HCT116 (cell line): Measurements from ENCODE around the gene WDR59. TPM values are rescaled to one million over a fixed set of nuclear protein-coding genes. Genes with fewer than 3 reads are reported as not detected.

Experiments used
- ATAC-seq: fragments of 200-7000 bp; cut with Tn5 transposase; 2 replicates; pipeline ENCODE4 v1.9.1; 2020; ENCODE audit warnings: mild to moderate bottlenecking, moderate library complexity
- BruUV-seq: library from RNA; stranded (reverse); fragments of 400-500 nt; replicated peaks from 2 replicates; lab custom pipeline; 2021; lab: Mats Ljungman, UMichigan
- CTCF ChIA-PET: fragments of 300-600 bp; sonication (Branson Sonifier 250); formaldehyde crosslinking; loops from one replicate; lab custom pipeline; 2021; ENCODE audit warnings: antibody characterized with exemption; lab: Charles Lee
- POLR2A ChIA-PET: fragments of 300-600, 350-600 bp; sonication (Branson Sonifier 250); formaldehyde crosslinking; loops from one replicate; lab custom pipeline; 2021; ENCODE audit warnings: antibody characterized with exemption; lab: Charles Lee
- RAD21 ChIA-PET, 2 experiments: fragments of 300-600 bp; sonication (Branson Sonifier 250); formaldehyde crosslinking; loops; one replicate each; lab custom pipeline; 2023; ENCODE audit warnings: low total read pairs in 2 of 2; ENCODE audit not compliant: uncharacterized antibody in 2 of 2, unreplicated experiment in 2 of 2, low non-redundant PET in 1 of 2; lab: Charles Lee
- DNase-seq: peaks from one replicate; pipeline ENCODE4 v3.0.0-alpha.2; 2010; ENCODE audit warnings: low read depth, low spot score
- H2AFZ ChIP-seq: fragments of 200-600 bp; shearing (Covaris generic), sonication (generic); 2 replicates; pipeline ENCODE4 v1.6.1; 2017; ENCODE audit warnings: low read depth, mixed run types, mixed read lengths, antibody characterized with exemption, low read length; ENCODE audit not compliant: poor library complexity, severe bottlenecking
- H3K27ac ChIP-seq: 2 replicates; pipeline ENCODE4 v1.5.1; 2012; ENCODE audit warnings: low read depth, low read length
- H3K27me3 ChIP-seq: fragments of 200-600 bp; sonication (generic); 2 replicates; pipeline ENCODE4 v1.6.1; 2016; ENCODE audit warnings: mixed run types, low read length, mixed read lengths; ENCODE audit not compliant: insufficient read depth
- H3K36me3 ChIP-seq, 2 experiments: fragments of 200-500 bp in 1 of 2; fragments of 200-600 bp in 1 of 2; sonication (Bioruptor generic) in 1 of 2; sonication (generic) in 1 of 2; 2 replicates each; pipeline versions ENCODE4 v1.5.1 to v1.6.1; 2014 to 2016; ENCODE audit warnings: low read length in 2 of 2, inconsistent platforms in 1 of 2, mixed read lengths in 1 of 2, mixed run types in 1 of 2; ENCODE audit not compliant: insufficient read depth in 2 of 2, control insufficient read depth in 1 of 2
- H3K4me1 ChIP-seq, 2 experiments: fragments of 200-600 bp in 1 of 2; sonication (generic) in 1 of 2; 2 replicates each; pipeline versions ENCODE4 v1.5.1 to v1.6.1; 2012 to 2017; ENCODE audit warnings: low read length in 2 of 2, inconsistent platforms in 1 of 2, mild to moderate bottlenecking in 1 of 2, mixed read lengths in 1 of 2, mixed run types in 1 of 2, moderate library complexity in 1 of 2; ENCODE audit not compliant: insufficient read depth in 2 of 2, control insufficient read depth in 1 of 2
- H3K4me2 ChIP-seq: fragments of 200-600 bp; sonication (generic); 2 replicates; pipeline ENCODE4 v1.6.1; 2017; ENCODE audit warnings: mixed run types, low read length, mixed read lengths
- H3K4me3 ChIP-seq, 2 experiments: fragments of 200-600 bp in 1 of 2; sonication (generic) in 1 of 2; replicated peaks in 1 of 2; 2 replicates each; pipeline ENCODE4 v1.5.1; 2011 to 2016; ENCODE audit warnings: low read length in 2 of 2, control low read depth in 1 of 2, low read depth in 1 of 2, mild to moderate bottlenecking in 1 of 2, mixed read lengths in 1 of 2, mixed run types in 1 of 2
- H3K79me2 ChIP-seq: fragments of 200-600 bp; sonication (generic); 2 replicates; pipeline ENCODE4 v1.6.1; 2017; ENCODE audit warnings: mild to moderate bottlenecking, mixed run types, low read length, moderate library complexity, mixed read lengths; ENCODE audit not compliant: insufficient read depth
- H3K9ac ChIP-seq: fragments of 200-600 bp; sonication (generic); 2 replicates; pipeline ENCODE4 v1.6.1; 2016; ENCODE audit warnings: low read length, mixed read lengths
- H3K9me2 ChIP-seq: fragments of 200-600 bp; sonication (generic), shearing (Covaris generic); 2 replicates; pipeline ENCODE4 v1.6.1; 2017; ENCODE audit warnings: mixed run types, mild to moderate bottlenecking, moderate library complexity; ENCODE audit not compliant: insufficient read depth
- H3K9me3 ChIP-seq, 2 experiments: fragments of 200-500 bp in 1 of 2; fragments of 200-600 bp in 1 of 2; sonication (Bioruptor generic) in 1 of 2; sonication (generic) in 1 of 2; 2 replicates each; pipeline ENCODE4 v1.6.1; 2014 to 2017; ENCODE audit warnings: low read length in 2 of 2, mixed read lengths in 2 of 2, inconsistent platforms in 1 of 2, low read depth in 1 of 2, mild to moderate bottlenecking in 1 of 2, mixed run types in 1 of 2, moderate library complexity in 1 of 2; ENCODE audit not compliant: control insufficient read depth in 1 of 2, insufficient read depth in 1 of 2
- H4K20me1 ChIP-seq: fragments of 200-600 bp; sonication (generic), shearing (Covaris generic); 2 replicates; pipeline ENCODE4 v1.6.1; 2017; ENCODE audit warnings: mixed run types, mild to moderate bottlenecking, moderate library complexity; ENCODE audit not compliant: insufficient read depth
- ATF3 ChIP-seq: IDR thresholded peaks from 2 replicates; pipeline ENCODE4 v1.6.1; 2012
- CTCF ChIP-seq, 3 experiments: fragments of 200-600 bp in 1 of 3; sonication (generic) in 1 of 3; IDR thresholded peaks in 2 of 3; conservative IDR thresholded peaks in 1 of 3; 2 replicates each; pipeline ENCODE4 v1.5.1; 2012 to 2017; ENCODE audit warnings: low read depth in 2 of 3, low read length in 2 of 3, antibody characterized with exemption in 1 of 3, borderline replicate concordance in 1 of 3, control low read depth in 1 of 3, mild to moderate bottlenecking in 1 of 3, mixed read lengths in 1 of 3, mixed run types in 1 of 3, moderate library complexity in 1 of 3; ENCODE audit not compliant: insufficient read depth in 1 of 3
- EGR1 ChIP-seq: IDR thresholded peaks from 2 replicates; pipeline ENCODE4 v1.6.1; 2012; ENCODE audit warnings: low read depth
- EZH2 ChIP-seq: fragments of 200-600 bp; sonication (generic); IDR thresholded peaks from 2 replicates; pipeline ENCODE4 v1.6.1; 2017; ENCODE audit warnings: antibody characterized with exemption, mixed run types
- EZH2phosphoT487 ChIP-seq: fragments of 200-600 bp; IDR thresholded peaks from 2 replicates; pipeline ENCODE4 v1.6.1; 2018; ENCODE audit warnings: antibody characterized with exemption, borderline replicate concordance
- POLR2A ChIP-seq: IDR thresholded peaks from 2 replicates; pipeline ENCODE4 v1.7.0; 2011; ENCODE audit warnings: borderline replicate concordance; ENCODE audit not compliant: insufficient read depth, insufficient read length; ENCODE audit errors: extremely low read depth
- POLR2AphosphoS5 ChIP-seq: IDR thresholded peaks from 2 replicates; pipeline ENCODE4 v1.6.1; 2011; ENCODE audit warnings: mild to moderate bottlenecking, low read depth, low read length, moderate library complexity
- REST ChIP-seq: IDR thresholded peaks from 2 replicates; pipeline ENCODE4 v1.6.1; 2012; ENCODE audit warnings: low read depth
- SRF ChIP-seq: IDR thresholded peaks from 2 replicates; pipeline ENCODE4 v1.6.1; 2012; ENCODE audit warnings: low read depth
- TCF7L2 ChIP-seq: IDR thresholded peaks from 2 replicates; pipeline ENCODE4 v1.7.0; 2011; ENCODE audit warnings: borderline replicate concordance, inconsistent platforms; ENCODE audit not compliant: insufficient read depth, insufficient read length; ENCODE audit errors: extremely low read depth
- YY1 ChIP-seq: IDR thresholded peaks from 2 replicates; pipeline ENCODE4 v1.6.1; 2011; ENCODE audit warnings: low read length, low read depth, moderate library complexity, mild to moderate bottlenecking; ENCODE audit not compliant: insufficient replicate concordance; ENCODE audit errors: extremely low read depth
- ZFX ChIP-seq: fragments of 450-650 bp; IDR thresholded peaks from 2 replicates; pipeline ENCODE4 v1.6.1; 2017
- ZNF274 ChIP-seq: fragments of 200-500 bp; sonication (Bioruptor generic); IDR thresholded peaks from 2 replicates; pipeline ENCODE4 v1.6.1; 2014; ENCODE audit warnings: mild to moderate bottlenecking, low read depth, low read length, inconsistent platforms
- intact Hi-C: fragments of 100-400 bp; cut with micrococcal nuclease; formaldehyde crosslinking; loops from 2 replicates; pipeline ENCODE4 v1.10.0; 2022
- total RNA-seq: library from RNA; stranded (reverse); gene quantifications from one replicate; pipeline ENCODE4 v1.2.1, GENCODE V29; 2021; ENCODE audit not compliant: unreplicated experiment

Gene WDR59
- total RNA-seq, 1 experiment from 2014 or later: 96.9 TPM

- TF ChIP-seq CTCF (IDR thresholded peaks at IDR 0.05 in 2 of 3, conservative IDR thresholded peaks at IDR 0.05 in 1 of 3; ENCODE audit: borderline replicate concordance in 1 of 3, insufficient read depth in 1 of 3, low read depth in 2 of 3, low read length in 2 of 3): no peak
- TF ChIP-seq ZFX: no peak
- no peak for TF ChIP-seq EGR1
- TF ChIP-seq, all 23 proteins: peak for 4
Observed at GRCh38 chr16:75012380-75013081, 27.6 kb upstream of the WDR59 start (continued).

GRCh38 chr16:75011634-75012307 is 26.8 kb upstream of the WDR59 start:
- Histone ChIP-seq H3K9me3 (no peaks in the 10 kb centered on the region), H3K27ac (peak overlapping the region; percentile 88), H3K9ac (peak overlapping the region; percentile 59), H3K4me3 (peak overlapping the region; percentile 24 to 46), H3K36me3 (peaks cover 0 to 7% of the 10 kb centered on the region in 2 experiments; a peak in 1 of 4 replicates), H4K20me1 (no peaks in the 10 kb centered on the region), H3K27me3 (no peaks in the 10 kb centered on the region), H3K79me2 (peaks cover 91% of the 10 kb centered on the region), H3K4me2 (peak overlapping the region; percentile 78), H3K9me2 (no peaks in the 10 kb centered on the region), H2AFZ (no peak overlapping the region), H3K4me1 (peaks cover 65 to 76% of the 10 kb centered on the region in 2 experiments)
- ChIA-PET CTCF (interaction anchor here (0.9 to 3.3 kb wide), 4 partner anchors 13 to 99 kb away, joined by 3 to 19 read pairs (median 10); partner anchors contain the start of gene ZNRF1), POLR2A (interaction anchor here (0.8 to 1.3 kb wide), 3 partner anchors 13 to 27 kb away, joined by 3 to 6 read pairs (median 5); partner anchors contain the start of genes WDR59 and ZNRF1), RAD21 (interaction anchor here (1.2 to 1.3 kb wide), 2 partner anchors 99 to 100 kb away, joined by 3 to 4 read pairs; no protein-coding TSS in a partner anchor)
- DNase-seq: peak; percentile 75
- BruUV-seq: no TSS peak
- ATAC-seq: peak; percentile 83
- intact Hi-C loops: no loop called here
- TF ChIP-seq SRF: 0 out of 2 replicates have a peak, but pooled peaks have one; percentile 34
- no peak for TF ChIP-seq EZH2
- no peak for TF ChIP-seq ZFX
- TF ChIP-seq POLR2A: no peak
- no peak for TF ChIP-seq EZH2phosphoT487
- no peak; the same call in 1 of the 2 replicates for TF ChIP-seq EGR1
- TF ChIP-seq REST: no peak
- no peak; the same call in 1 of the 2 replicates for TF ChIP-seq POLR2AphosphoS5
- TF ChIP-seq TCF7L2: no peak
- TF ChIP-seq YY1: peak; percentile 51
- TF ChIP-seq ATF3: 0 out of 2 replicates have a peak, but pooled peaks have one; percentile 17
- TF ChIP-seq ZNF274: no peak
